HEK293 (cell line): ENCODE results near the gene ERCC2.
"Not testable (repeated sequence)": the region's sequence is repeated elsewhere in the genome, so short reads cannot be mapped to it uniquely, and the experiment has no call there.

Source experiments
- CTCF ChIA-PET: fragments of 350-600 bp; formaldehyde crosslinking; extraction: SDS; loops from one replicate; lab custom pipeline; 2021; ENCODE audit warnings: antibody characterized with exemption; lab: Yijun Ruan, JAX
- POLR2A ChIA-PET: fragments of 300-600 bp; formaldehyde crosslinking; extraction: SDS; loops from one replicate; lab custom pipeline; 2020; ENCODE audit warnings: antibody characterized with exemption, inconsistent platforms; lab: Yijun Ruan, JAX
- H3K27ac ChIP-seq: fragments of 200-500 bp; sonication (Bioruptor generic); 2 replicates; pipeline ENCODE4 v1.5.1; 2014; ENCODE audit warnings: low read depth, low read length, control low read depth, inconsistent platforms; ENCODE audit errors: extremely low read depth
- H3K36me3 ChIP-seq, 2 experiments: fragments of 200-500 bp in 1 of 2; sonication (Bioruptor generic) in 1 of 2; 1 replicate in 1 of 2; 2 replicates in 1 of 2; pipeline ENCODE4 v1.5.1; 2014 to 2017; ENCODE audit warnings: inconsistent platforms in 2 of 2, low read length in 2 of 2; ENCODE audit not compliant: control insufficient read depth in 2 of 2, insufficient read depth in 1 of 2
- H3K4me1 ChIP-seq: fragments of 200-500 bp; sonication (Bioruptor generic); 2 replicates; pipeline ENCODE4 v1.5.1; 2014; ENCODE audit warnings: mild to moderate bottlenecking, low read length, inconsistent platforms; ENCODE audit not compliant: control insufficient read depth, insufficient read depth
- H3K4me3 ChIP-seq: 2 replicates; pipeline ENCODE4 v1.5.1; 2011; ENCODE audit warnings: low read depth, mild to moderate bottlenecking, control low read depth, low read length, moderate library complexity
- H3K9me3 ChIP-seq: fragments of 200-500 bp; sonication (Bioruptor generic); 2 replicates; pipeline ENCODE4 v1.5.1; 2014; ENCODE audit warnings: low read depth, low read length, inconsistent platforms; ENCODE audit not compliant: control insufficient read depth, insufficient read depth
- EGR2 ChIP-seq: fragments of 450-650 bp; formaldehyde crosslinking; IDR thresholded peaks from 2 replicates; pipeline ENCODE4 v1.5.1; 2016; ENCODE audit warnings: low read depth, missing biosample characterization, missing genetic modification characterization
- GFI1B ChIP-seq: fragments of 450-650 bp; formaldehyde crosslinking; IDR thresholded peaks from 2 replicates; pipeline ENCODE4 v1.5.1; 2016; ENCODE audit warnings: missing biosample characterization, missing genetic modification characterization
- HOXA7 ChIP-seq: sonication (generic); formaldehyde crosslinking; IDR thresholded peaks from 2 replicates; pipeline ENCODE4 v1.8.1; 2022; ENCODE audit warnings: missing genetic modification reagents, borderline replicate concordance
- MZF1 ChIP-seq: fragments of 450-650 bp; formaldehyde crosslinking; IDR thresholded peaks from 2 replicates; pipeline ENCODE4 v1.5.1; 2017; ENCODE audit warnings: missing biosample characterization, missing genetic modification characterization, borderline replicate concordance
- SP7 ChIP-seq: fragments of 450-650 bp; formaldehyde crosslinking; IDR thresholded peaks from 2 replicates; pipeline ENCODE4 v1.5.1; 2016; ENCODE audit warnings: missing biosample characterization, missing genetic modification characterization
- ZBTB1 ChIP-seq: fragments of 450-650 bp; formaldehyde crosslinking; IDR thresholded peaks from 2 replicates; pipeline ENCODE4 v1.5.1; 2016; ENCODE audit warnings: missing biosample characterization, missing genetic modification characterization
- ZBTB7A ChIP-seq: fragments of 450-650 bp; formaldehyde crosslinking; IDR thresholded peaks from 2 replicates; pipeline ENCODE4 v1.5.1; 2016; ENCODE audit warnings: low read depth, missing biosample characterization, missing genetic modification characterization
- ZNF121 ChIP-seq: fragments of 450-650 bp; formaldehyde crosslinking; IDR thresholded peaks from 2 replicates; pipeline ENCODE4 v1.5.1; 2016; ENCODE audit warnings: missing biosample characterization, missing genetic modification characterization
- ZNF140 ChIP-seq: fragments of 450-650 bp; formaldehyde crosslinking; IDR thresholded peaks from 2 replicates; pipeline ENCODE4 v1.5.1; 2016; ENCODE audit warnings: missing biosample characterization, missing genetic modification characterization
- ZNF221 ChIP-seq: fragments of 450-650 bp; formaldehyde crosslinking; IDR thresholded peaks from 2 replicates; pipeline ENCODE4 v1.5.1; 2017; ENCODE audit warnings: missing biosample characterization, missing genetic modification characterization, borderline replicate concordance
- ZNF341 ChIP-seq: fragments of 450-650 bp; formaldehyde crosslinking; IDR thresholded peaks from 2 replicates; pipeline ENCODE4; 2016; ENCODE audit warnings: low read depth, missing biosample characterization, missing genetic modification characterization
- ZNF426 ChIP-seq: fragments of 450-650 bp; formaldehyde crosslinking; IDR thresholded peaks from 2 replicates; pipeline ENCODE4 v1.5.1; 2017; ENCODE audit warnings: missing biosample characterization, missing genetic modification characterization, mild to moderate bottlenecking, inconsistent platforms, moderate library complexity
- ZNF549 ChIP-seq: fragments of 450-650 bp; IDR thresholded peaks from 2 replicates; pipeline ENCODE4 v1.5.1; 2018; ENCODE audit warnings: missing biosample characterization, missing genetic modification characterization, mild to moderate bottlenecking, inconsistent platforms, moderate library complexity
- ZNF555 ChIP-seq: fragments of 450-650 bp; formaldehyde crosslinking; conservative IDR thresholded peaks from 2 replicates; pipeline ENCODE4 v1.5.1; 2017; ENCODE audit warnings: missing biosample characterization, mild to moderate bottlenecking, missing genetic modification characterization, inconsistent platforms
- ZNF610 ChIP-seq: fragments of 450-650 bp; formaldehyde crosslinking; IDR thresholded peaks from 2 replicates; pipeline ENCODE4 v1.5.1; 2016; ENCODE audit warnings: missing biosample characterization, missing genetic modification characterization, borderline replicate concordance
- ZNF623 ChIP-seq: fragments of 450-650 bp; formaldehyde crosslinking; IDR thresholded peaks from 2 replicates; pipeline ENCODE4 v1.5.1; 2016; ENCODE audit warnings: missing biosample characterization, missing genetic modification characterization
- ZNF776 ChIP-seq: fragments of 450-650 bp; formaldehyde crosslinking; IDR thresholded peaks from 2 replicates; pipeline ENCODE4 v1.5.0; 2017; ENCODE audit warnings: missing biosample characterization, missing genetic modification characterization, borderline replicate concordance
- ZNF791 ChIP-seq: fragments of 450-650 bp; formaldehyde crosslinking; IDR thresholded peaks from 2 replicates; pipeline ENCODE4 v1.5.1; 2016; ENCODE audit warnings: missing biosample characterization, missing genetic modification characterization
- TF ChIP-seq, protein P1 (sequence below): fragments of 450-650 bp; formaldehyde crosslinking; IDR thresholded peaks from 2 replicates; pipeline ENCODE4 v1.5.1; 2016; ENCODE audit warnings: missing biosample characterization, missing genetic modification characterization, borderline replicate concordance
- TF ChIP-seq, protein P2 (sequence below): fragments of 450-650 bp; formaldehyde crosslinking; IDR thresholded peaks from 2 replicates; pipeline ENCODE4 v1.5.1; 2016; ENCODE audit warnings: missing biosample characterization, missing genetic modification characterization

Gene ERCC2

DNA sequence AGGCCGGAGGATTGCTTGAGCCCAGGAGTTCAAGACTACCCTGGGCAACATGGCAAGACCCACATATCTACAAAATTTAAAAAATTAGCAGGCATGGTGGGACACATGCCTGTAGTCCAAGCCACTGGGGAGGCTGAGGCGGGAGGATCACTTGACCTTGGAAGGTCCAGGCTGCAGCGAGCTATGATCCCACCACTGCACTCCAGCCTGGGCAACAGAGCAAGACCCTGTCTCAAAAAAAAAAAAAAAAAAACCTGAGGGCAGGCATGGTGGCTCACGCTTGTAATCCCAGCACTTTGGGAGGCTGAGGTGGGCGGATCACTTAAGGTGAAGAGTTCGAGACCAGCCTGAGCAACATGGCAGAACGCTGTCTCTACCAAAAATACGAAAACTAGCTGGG, 61.1 kb downstream of the ERCC2 start:
- H3K9me3 ChIP-seq, H3K4me1 ChIP-seq, H3K27ac ChIP-seq, H3K4me3 ChIP-seq, H3K36me3 ChIP-seq: not testable (repeated sequence)
- peak; percentile 58; the same call in 1 of the 2 replicates for TF ChIP-seq ZNF121 (tag by site-specific recombination)
- ChIA-PET CTCF (interaction anchor here (0.7 to 1.1 kb wide), 2 partner anchors 29 to 33 kb away, joined by 4 to 6 read pairs; no protein-coding TSS in a partner anchor), POLR2A (interaction anchor here (1.3 kb wide), 1 partner anchor 17 kb away, joined by 3 read pairs; no protein-coding TSS in a partner anchor)

DNA sequence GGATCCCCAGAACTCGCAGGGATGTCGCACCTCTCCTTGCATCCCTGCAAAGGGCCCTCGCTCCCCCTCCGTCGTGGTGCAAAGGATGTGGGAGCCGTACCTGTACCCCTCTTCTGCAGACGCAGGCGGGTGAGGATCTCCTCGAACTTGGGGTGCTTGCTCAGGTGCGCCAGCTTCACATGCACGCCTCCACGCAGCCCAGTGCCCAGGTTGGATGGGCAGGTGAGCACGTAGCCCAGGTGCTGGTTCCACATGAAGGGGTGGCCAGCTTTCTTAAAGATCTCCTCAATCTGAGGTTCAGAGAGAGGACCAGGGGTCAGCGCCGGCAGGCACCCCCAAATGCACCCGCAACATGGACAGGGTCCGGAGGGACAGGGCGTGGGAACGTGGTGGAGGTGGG, 63.0 kb downstream of the ERCC2 start:
- Histone ChIP-seq H3K27ac (no peak overlapping the region), H3K9me3 (no peaks in the 10 kb centered on the region), H3K4me3 (no peak overlapping the region), H3K4me1 (no peaks in the 10 kb centered on the region), H3K36me3 (peaks cover 0 to under 1% of the 10 kb centered on the region in 2 experiments; a peak in 1 of 3 replicates)
- CTCF ChIA-PET, result interaction anchor here (0.8 kb wide), 1 partner anchor 15 kb away, joined by 3 read pairs; no protein-coding TSS in a partner anchor
- no peak for TF ChIP-seq ZNF426 (tag by site-specific recombination)
- no peak for TF ChIP-seq SP7 (tag by site-specific recombination)
- TF ChIP-seq ZNF341 (tag by site-specific recombination), result no peak
- TF ChIP-seq ZNF791 (tag by site-specific recombination), result no peak
- no peak for TF ChIP-seq ZNF549 (tag by site-specific recombination)
- TF ChIP-seq HOXA7 (CRISPR knock-in tag), result no peak
- no peak for TF ChIP-seq ZNF610 (tag by site-specific recombination)
- TF ChIP-seq ZBTB7A (tag by site-specific recombination), result no peak
- no peak for TF ChIP-seq GFI1B
- TF ChIP-seq ZBTB1 (tag by site-specific recombination), result no peak
- no peak for TF ChIP-seq ZNF555 (tag by site-specific recombination)
- TF ChIP-seq EGR2 (tag by site-specific recombination), result no peak
- TF ChIP-seq ZNF776, result no peak
- no peak for TF ChIP-seq ZNF140
- TF ChIP-seq ZNF221, result no peak
- TF ChIP-seq MZF1 (tag by site-specific recombination), result no peak
- TF ChIP-seq, protein P1, sequence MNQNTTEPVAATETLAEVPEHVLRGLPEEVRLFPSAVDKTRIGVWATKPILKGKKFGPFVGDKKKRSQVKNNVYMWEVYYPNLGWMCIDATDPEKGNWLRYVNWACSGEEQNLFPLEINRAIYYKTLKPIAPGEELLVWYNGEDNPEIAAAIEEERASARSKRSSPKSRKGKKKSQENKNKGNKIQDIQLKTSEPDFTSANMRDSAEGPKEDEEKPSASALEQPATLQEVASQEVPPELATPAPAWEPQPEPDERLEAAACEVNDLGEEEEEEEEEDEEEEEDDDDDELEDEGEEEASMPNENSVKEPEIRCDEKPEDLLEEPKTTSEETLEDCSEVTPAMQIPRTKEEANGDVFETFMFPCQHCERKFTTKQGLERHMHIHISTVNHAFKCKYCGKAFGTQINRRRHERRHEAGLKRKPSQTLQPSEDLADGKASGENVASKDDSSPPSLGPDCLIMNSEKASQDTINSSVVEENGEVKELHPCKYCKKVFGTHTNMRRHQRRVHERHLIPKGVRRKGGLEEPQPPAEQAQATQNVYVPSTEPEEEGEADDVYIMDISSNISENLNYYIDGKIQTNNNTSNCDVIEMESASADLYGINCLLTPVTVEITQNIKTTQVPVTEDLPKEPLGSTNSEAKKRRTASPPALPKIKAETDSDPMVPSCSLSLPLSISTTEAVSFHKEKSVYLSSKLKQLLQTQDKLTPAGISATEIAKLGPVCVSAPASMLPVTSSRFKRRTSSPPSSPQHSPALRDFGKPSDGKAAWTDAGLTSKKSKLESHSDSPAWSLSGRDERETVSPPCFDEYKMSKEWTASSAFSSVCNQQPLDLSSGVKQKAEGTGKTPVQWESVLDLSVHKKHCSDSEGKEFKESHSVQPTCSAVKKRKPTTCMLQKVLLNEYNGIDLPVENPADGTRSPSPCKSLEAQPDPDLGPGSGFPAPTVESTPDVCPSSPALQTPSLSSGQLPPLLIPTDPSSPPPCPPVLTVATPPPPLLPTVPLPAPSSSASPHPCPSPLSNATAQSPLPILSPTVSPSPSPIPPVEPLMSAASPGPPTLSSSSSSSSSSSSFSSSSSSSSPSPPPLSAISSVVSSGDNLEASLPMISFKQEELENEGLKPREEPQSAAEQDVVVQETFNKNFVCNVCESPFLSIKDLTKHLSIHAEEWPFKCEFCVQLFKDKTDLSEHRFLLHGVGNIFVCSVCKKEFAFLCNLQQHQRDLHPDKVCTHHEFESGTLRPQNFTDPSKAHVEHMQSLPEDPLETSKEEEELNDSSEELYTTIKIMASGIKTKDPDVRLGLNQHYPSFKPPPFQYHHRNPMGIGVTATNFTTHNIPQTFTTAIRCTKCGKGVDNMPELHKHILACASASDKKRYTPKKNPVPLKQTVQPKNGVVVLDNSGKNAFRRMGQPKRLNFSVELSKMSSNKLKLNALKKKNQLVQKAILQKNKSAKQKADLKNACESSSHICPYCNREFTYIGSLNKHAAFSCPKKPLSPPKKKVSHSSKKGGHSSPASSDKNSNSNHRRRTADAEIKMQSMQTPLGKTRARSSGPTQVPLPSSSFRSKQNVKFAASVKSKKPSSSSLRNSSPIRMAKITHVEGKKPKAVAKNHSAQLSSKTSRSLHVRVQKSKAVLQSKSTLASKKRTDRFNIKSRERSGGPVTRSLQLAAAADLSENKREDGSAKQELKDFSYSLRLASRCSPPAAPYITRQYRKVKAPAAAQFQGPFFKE (tag by site-specific recombination), result no peak
- TF ChIP-seq, protein P2, sequence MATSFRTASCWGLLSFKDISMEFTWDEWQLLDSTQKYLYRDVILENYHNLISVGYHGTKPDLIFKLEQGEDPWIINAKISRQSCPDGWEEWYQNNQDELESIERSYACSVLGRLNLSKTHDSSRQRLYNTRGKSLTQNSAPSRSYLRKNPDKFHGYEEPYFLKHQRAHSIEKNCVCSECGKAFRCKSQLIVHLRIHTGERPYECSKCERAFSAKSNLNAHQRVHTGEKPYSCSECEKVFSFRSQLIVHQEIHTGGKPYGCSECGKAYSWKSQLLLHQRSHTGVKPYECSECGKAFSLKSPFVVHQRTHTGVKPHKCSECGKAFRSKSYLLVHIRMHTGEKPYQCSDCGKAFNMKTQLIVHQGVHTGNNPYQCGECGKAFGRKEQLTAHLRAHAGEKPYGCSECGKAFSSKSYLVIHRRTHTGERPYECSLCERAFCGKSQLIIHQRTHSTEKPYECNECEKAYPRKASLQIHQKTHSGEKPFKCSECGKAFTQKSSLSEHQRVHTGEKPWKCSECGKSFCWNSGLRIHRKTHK, result no peak
- TF ChIP-seq ZNF623 (tag by site-specific recombination), result no peak
- POLR2A ChIA-PET, result interaction anchor here (0.6 to 0.8 kb wide), 3 partner anchors 9 to 179 kb away, joined by 3 to 4 read pairs (median 3); no protein-coding TSS in a partner anchor
